Caco-2 (cell line): ENCODE data around the gene TTC5. TPM values are rescaled to one million over a fixed set of nuclear protein-coding genes. Genes with fewer than 3 reads are reported as not detected.
"Not testable (repeated sequence)": the region's sequence is repeated elsewhere in the genome, so short reads cannot be mapped to it uniquely, and the experiment has no call there.

Experiments used
- BruUV-seq: library from RNA; stranded (reverse); fragments of 400-500 nt; replicated peaks from 2 replicates; lab custom pipeline; 2021; lab: Mats Ljungman, UMichigan
- CTCF ChIA-PET: fragments of 300-600 bp; sonication (Branson Sonifier 250); formaldehyde crosslinking; loops from one replicate; lab custom pipeline; 2022; ENCODE audit warnings: antibody characterized with exemption; lab: Charles Lee
- POLR2A ChIA-PET: fragments of 300-600 bp; sonication (Branson Sonifier 250); formaldehyde crosslinking; loops from one replicate; lab custom pipeline; 2022; ENCODE audit warnings: antibody characterized with exemption; lab: Charles Lee
- DNase-seq, 2 experiments: peaks; one replicate each; pipeline versions ENCODE4 v3.0.0 to v3.0.0-alpha.2; 2020 to 2022
- H3K27me3 ChIP-seq: replicated peaks from 2 replicates; pipeline ENCODE4 v1.6.0; 2011; ENCODE audit warnings: low read length; ENCODE audit not compliant: control insufficient read depth, insufficient read depth
- H3K36me3 ChIP-seq: 2 replicates; pipeline ENCODE4 v1.5.1; 2011; ENCODE audit warnings: low read length; ENCODE audit not compliant: control insufficient read depth, insufficient read depth
- H3K4me1 ChIP-seq: fragments of 250-450 bp; sonication (Bioruptor Pico); 2 replicates; pipeline ENCODE4 v1.5.1; 2020; ENCODE audit warnings: mild to moderate bottlenecking
- H3K4me3 ChIP-seq: 2 replicates; pipeline ENCODE4 v1.5.1; 2011; ENCODE audit warnings: low read depth, mild to moderate bottlenecking, control low read depth, low read length
- H3K9me3 ChIP-seq: fragments of 250-450 bp; sonication (Bioruptor Pico); 2 replicates; pipeline ENCODE4 v1.5.1; 2020; ENCODE audit warnings: mild to moderate bottlenecking, moderate library complexity
- H3K27ac Mint-ChIP-seq: one replicate; pipeline ENCODE4 v1.8.0; 2022; ENCODE audit warnings: mixed read lengths; ENCODE audit not compliant: unreplicated experiment
- H3K27me3 Mint-ChIP-seq: one replicate; pipeline ENCODE4 v1.8.0; 2022; ENCODE audit warnings: mixed read lengths; ENCODE audit not compliant: insufficient read depth, unreplicated experiment
- H3K36me3 Mint-ChIP-seq: one replicate; pipeline ENCODE4 v1.8.0; 2022; ENCODE audit warnings: mild to moderate bottlenecking, mixed read lengths; ENCODE audit not compliant: insufficient read depth, unreplicated experiment
- H3K4me1 Mint-ChIP-seq: one replicate; pipeline ENCODE4 v1.8.0; 2022; ENCODE audit warnings: low read depth, mixed read lengths; ENCODE audit not compliant: unreplicated experiment
- H3K4me3 Mint-ChIP-seq: one replicate; pipeline ENCODE4 v1.8.0; 2022; ENCODE audit warnings: mild to moderate bottlenecking, moderate library complexity, mixed read lengths; ENCODE audit not compliant: unreplicated experiment
- H3K9me3 Mint-ChIP-seq: one replicate; pipeline ENCODE4 v1.8.0; 2022; ENCODE audit warnings: mixed read lengths; ENCODE audit not compliant: unreplicated experiment
- CTCF ChIP-seq, 2 experiments: fragments of 200-600 bp in 1 of 2; IDR thresholded peaks; 1 replicate in 1 of 2; 2 replicates in 1 of 2; pipeline versions ENCODE4 v1.5.1 to v1.8.0; 2011 to 2022; ENCODE audit warnings: antibody characterized with exemption in 1 of 2, control low read depth in 1 of 2, inconsistent platforms in 1 of 2, low read depth in 1 of 2, low read length in 1 of 2, mild to moderate bottlenecking in 1 of 2, moderate library complexity in 1 of 2; ENCODE audit not compliant: insufficient read depth in 1 of 2, severe bottlenecking in 1 of 2, unreplicated experiment in 1 of 2
- intact Hi-C: fragments of 100-400 bp; cut with micrococcal nuclease; formaldehyde crosslinking; loops from one replicate; pipeline ENCODE4 v1.10.0; 2022; ENCODE audit not compliant: unreplicated experiment
- total RNA-seq: library from RNA; stranded (reverse); gene quantifications from 2 replicates; pipeline ENCODE4 v1.2.3, GENCODE V29; 2022

TTC5 gene
- total RNA-seq, 1 experiment from 2014 or later = 27.2 TPM

DNA sequence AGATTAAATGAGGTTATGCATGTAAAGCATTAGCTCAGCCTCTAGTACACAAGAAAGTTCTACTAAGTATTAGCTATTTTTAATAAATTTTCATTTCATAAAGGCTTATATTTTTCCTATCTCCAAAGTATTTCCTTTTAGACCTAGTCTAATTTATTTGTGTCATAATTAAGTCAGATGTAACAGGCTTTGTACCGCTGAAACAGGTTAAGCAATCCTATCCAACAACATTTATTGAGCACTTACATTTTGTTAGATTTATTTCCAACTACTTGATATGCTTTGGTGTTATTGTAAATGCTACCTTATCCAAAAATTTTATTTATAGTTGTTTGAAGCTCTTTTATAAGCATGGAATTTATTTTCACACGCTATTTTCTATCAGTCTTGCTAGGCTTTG, 35.9 kb upstream of the TTC5 start:
- H3K27me3 ChIP-seq = no peaks in the 10 kb centered on the region
- ChIA-PET CTCF (interaction anchor here (1.2 kb wide), 1 partner anchor 338 kb away, joined by 3 read pairs; no protein-coding TSS in a partner anchor), POLR2A (interaction anchor here (1.5 to 3.0 kb wide), 5 partner anchors 9 to 120 kb away, joined by 5 to 60 read pairs (median 16); partner anchors contain the start of genes CCNB1IP1 and PIP4P1)
- H3K36me3 ChIP-seq = no peaks in the 10 kb centered on the region
- no peaks in the 10 kb centered on the region for H3K9me3 ChIP-seq
- peak overlapping the region; percentile 92 for H3K4me3 Mint-ChIP-seq
- no peak for DNase-seq
- no peaks in the 10 kb centered on the region for H3K27me3 Mint-ChIP-seq
- H3K36me3 Mint-ChIP-seq = peaks cover 34% of the 10 kb centered on the region
- no peaks in the 10 kb centered on the region for H3K4me1 ChIP-seq
- BruUV-seq = no TSS peak
- peak overlapping the region; percentile 98 for H3K27ac Mint-ChIP-seq
- H3K4me1 Mint-ChIP-seq = peaks cover 11% of the 10 kb centered on the region
- no peak for TF ChIP-seq CTCF (IDR thresholded peaks at IDR 0.05; ENCODE audit: insufficient read depth in 1 of 2, low read depth in 1 of 2, low read length in 1 of 2, severe bottlenecking in 1 of 2, unreplicated experiment in 1 of 2)
- H3K4me3 ChIP-seq = peak overlapping the region; percentile 78
- intact Hi-C loops = loop anchor here (2.0 kb wide), 1 partner anchor 15 kb away; no protein-coding TSS in a partner anchor
- no peaks in the 10 kb centered on the region for H3K9me3 Mint-ChIP-seq

DNA sequence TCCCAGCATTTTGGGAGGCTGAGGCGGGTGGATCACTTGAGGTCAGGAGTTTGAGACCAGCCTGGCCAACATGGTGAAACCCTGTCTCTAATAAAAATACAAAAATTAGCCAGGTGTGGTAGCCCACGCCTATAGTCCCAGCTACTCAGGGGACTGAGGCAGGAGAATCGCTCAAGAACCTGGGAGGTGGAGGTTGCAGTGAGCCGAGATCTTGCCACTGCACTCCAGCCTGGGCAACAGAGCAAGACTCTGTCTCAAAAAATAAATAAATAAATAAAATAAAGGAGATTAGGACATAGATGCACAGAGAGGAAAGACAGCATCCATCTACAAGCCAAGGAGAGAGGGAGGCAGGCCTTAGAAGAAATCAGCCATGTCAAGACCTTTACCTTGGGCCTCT, 35.3 kb upstream of the TTC5 start:
- DNase-seq, H3K36me3 ChIP-seq, H3K9me3 Mint-ChIP-seq, H3K4me3 Mint-ChIP-seq, H3K27me3 ChIP-seq, H3K27ac Mint-ChIP-seq, H3K27me3 Mint-ChIP-seq, CTCF ChIA-PET, H3K4me3 ChIP-seq, BruUV-seq, POLR2A ChIA-PET, H3K9me3 ChIP-seq, H3K4me1 ChIP-seq, intact Hi-C loops: not testable (repeated sequence)
- Mint-ChIP-seq H3K36me3 (peaks cover 29% of the 10 kb centered on the region), H3K4me1 (peaks cover 11% of the 10 kb centered on the region)

- CTCF ChIA-PET = interaction anchor here (0.8 kb wide), 1 partner anchor 9 kb away, joined by 3 read pairs; the partner anchor contains the start of gene PARP2
- POLR2A ChIA-PET = interaction anchor here (3.0 kb wide), 1 partner anchor 9 kb away, joined by 52 read pairs; the partner anchor contains the start of gene PARP2
- Histone ChIP-seq H3K36me3 (no peaks in the 10 kb centered on the region), H3K9me3 (no peaks in the 10 kb centered on the region), H3K4me1 (peaks cover 10% of the 10 kb centered on the region; the same call in 1 of the 2 replicates), H3K4me3 (no peak overlapping the region), H3K27me3 (no peaks in the 10 kb centered on the region)
- H3K27ac Mint-ChIP-seq = no peak overlapping the region
- peaks cover 17% of the 10 kb centered on the region for H3K4me1 Mint-ChIP-seq
- H3K27me3 Mint-ChIP-seq = no peaks in the 10 kb centered on the region
- BruUV-seq = no TSS peak
- no peaks in the 10 kb centered on the region for H3K9me3 Mint-ChIP-seq
- TF ChIP-seq CTCF (IDR thresholded peaks at IDR 0.05; ENCODE audit: insufficient read depth in 1 of 2, low read depth in 1 of 2, low read length in 1 of 2, severe bottlenecking in 1 of 2, unreplicated experiment in 1 of 2) = no peak
- no peak for DNase-seq
- peaks cover 22% of the 10 kb centered on the region for H3K36me3 Mint-ChIP-seq
- no peak overlapping the region for H3K4me3 Mint-ChIP-seq
- intact Hi-C loops = no loop called here
Measured at GRCh38 chr14:20334017-20334416, 28.3 kb upstream of the TTC5 start.
